Endothelial cell of umbilical vein (primary cell): ENCODE results near the gene PKP4. TPM values are rescaled to one million over a fixed set of nuclear protein-coding genes. Genes with fewer than 3 reads are reported as not detected.

ENCODE experiments used
- BruUV-seq: library from RNA; stranded (reverse); fragments of 400-500 nt; replicated peaks from 2 replicates; lab custom pipeline; 2021; lab: Mats Ljungman, UMichigan
- CTCF ChIA-PET: fragments of 300-600, 350-600 bp; sonication (Branson Sonifier 250); formaldehyde crosslinking; loops from one replicate; lab custom pipeline; 2021; ENCODE audit warnings: antibody characterized with exemption, inconsistent platforms; lab: Charles Lee
- POLR2A ChIA-PET: fragments of 300-600, 350-600 bp; sonication (Branson Sonifier 250); formaldehyde crosslinking; loops from one replicate; lab custom pipeline; 2021; ENCODE audit warnings: antibody characterized with exemption, inconsistent platforms; lab: Charles Lee
- DNase-seq: peaks from one replicate; pipeline ENCODE4 v3.0.0-alpha.2; 2011; ENCODE audit warnings: low read depth, low spot score
- FAIRE-seq: peaks from 2 replicates; lab custom pipeline; 2011; peaks lifted over from hg19 to GRCh38; lab: Jason Lieb, UNC
- H2AFZ ChIP-seq: 2 replicates; pipeline ENCODE4 v1.6.0; 2012; ENCODE audit warnings: low read depth, low read length, control low read depth, inconsistent platforms
- H3K27ac ChIP-seq: 2 replicates; pipeline ENCODE4 v1.5.1; 2011; ENCODE audit warnings: low read depth, mild to moderate bottlenecking, control low read depth, low read length, moderate library complexity; ENCODE audit not compliant: insufficient read depth
- H3K27me3 ChIP-seq, 2 experiments: 2 replicates each; pipeline versions ENCODE4 v1.6.0 to v1.6.1; 2011; ENCODE audit warnings: low read length in 2 of 2, mixed read lengths in 1 of 2; ENCODE audit not compliant: control insufficient read depth in 2 of 2, insufficient read depth in 2 of 2
- H3K36me3 ChIP-seq, 2 experiments: 2 replicates in 1 of 2; 3 replicates in 1 of 2; pipeline ENCODE4 v1.5.1; 2011; ENCODE audit warnings: low read length in 2 of 2, mild to moderate bottlenecking in 1 of 2, moderate library complexity in 1 of 2; ENCODE audit not compliant: control insufficient read depth in 2 of 2, insufficient read depth in 2 of 2; ENCODE audit errors: extremely low read depth in 1 of 2
- H3K4me1 ChIP-seq: 3 replicates; pipeline ENCODE4 v1.5.1; 2011; ENCODE audit warnings: mild to moderate bottlenecking, low read length; ENCODE audit not compliant: control insufficient read depth, insufficient read depth; ENCODE audit errors: extremely low read depth
- H3K4me2 ChIP-seq: 2 replicates; pipeline ENCODE4 v1.6.1; 2011; ENCODE audit warnings: low read length, control low read depth, mixed read lengths; ENCODE audit not compliant: insufficient read depth
- H3K4me3 ChIP-seq, 3 experiments: fragments of 200-600 bp in 1 of 3; sonication (generic), shearing (Covaris generic) in 1 of 3; replicated peaks in 1 of 3; 2 replicates each; pipeline ENCODE4 v1.5.1; 2011 to 2016; ENCODE audit warnings: control low read depth in 3 of 3, low read length in 3 of 3, mild to moderate bottlenecking in 2 of 3, inconsistent platforms in 1 of 3, low read depth in 1 of 3, moderate library complexity in 1 of 3; ENCODE audit not compliant: insufficient read depth in 1 of 3
- H3K79me2 ChIP-seq: 2 replicates; pipeline ENCODE4 v1.6.0; 2012; ENCODE audit warnings: low read length, inconsistent platforms; ENCODE audit not compliant: control insufficient read depth, insufficient read depth
- H3K9ac ChIP-seq: replicated peaks from 2 replicates; pipeline ENCODE3; 2011; ENCODE audit warnings: low read length, control low read depth; ENCODE audit not compliant: insufficient read depth; ENCODE audit errors: extremely low read depth
- H3K9me1 ChIP-seq: replicated peaks from 3 replicates; pipeline ENCODE4 v1.6.0; 2011; ENCODE audit warnings: mild to moderate bottlenecking, low read length; ENCODE audit not compliant: control insufficient read depth, insufficient read depth; ENCODE audit errors: extremely low read depth
- H3K9me3 ChIP-seq: replicated peaks from 2 replicates; pipeline ENCODE4 v1.5.1; 2012; ENCODE audit warnings: low read length, inconsistent platforms; ENCODE audit not compliant: control insufficient read depth, insufficient read depth
- H4K20me1 ChIP-seq: replicated peaks from 2 replicates; pipeline ENCODE3; 2011; ENCODE audit warnings: mild to moderate bottlenecking, low read length; ENCODE audit not compliant: control insufficient read depth, insufficient read depth; ENCODE audit errors: extremely low read depth
- CTCF ChIP-seq, 2 donors: IDR thresholded peaks; 1 replicate in 1 of 2; 2 replicates in 1 of 2; pipeline ENCODE4 v1.5.1; 2011; ENCODE audit warnings: low read length in 2 of 2, mild to moderate bottlenecking in 2 of 2, moderate library complexity in 2 of 2, control low read depth in 1 of 2, inconsistent platforms in 1 of 2, low read depth in 1 of 2; ENCODE audit not compliant: insufficient read depth in 1 of 2; ENCODE audit errors: extremely low read depth in 1 of 2
- EZH2 ChIP-seq: IDR thresholded peaks from 2 replicates; pipeline ENCODE4 v1.6.1; 2012; ENCODE audit warnings: borderline replicate concordance, low read depth, mild to moderate bottlenecking, moderate library complexity, low read length, inconsistent platforms; ENCODE audit not compliant: severe bottlenecking
- FOS ChIP-seq: IDR thresholded peaks from 2 replicates; pipeline ENCODE4 v1.6.1; 2011; ENCODE audit warnings: mild to moderate bottlenecking, low read length, moderate library complexity, borderline replicate concordance; ENCODE audit not compliant: insufficient read depth
- GATA2 ChIP-seq: IDR thresholded peaks from 2 replicates; pipeline ENCODE4 v1.7.0; 2011; ENCODE audit warnings: low read depth, mild to moderate bottlenecking, moderate library complexity, mixed read lengths, low read length; ENCODE audit not compliant: insufficient read length, insufficient read depth
- JUN ChIP-seq: IDR thresholded peaks from 2 replicates; pipeline ENCODE4 v1.6.1; 2011; ENCODE audit warnings: borderline replicate concordance, low read depth; ENCODE audit not compliant: insufficient read length, insufficient read depth
- MAX ChIP-seq: IDR thresholded peaks from 2 replicates; pipeline ENCODE4 v1.6.1; 2011; ENCODE audit not compliant: insufficient read depth, insufficient read length
- MYC ChIP-seq: IDR thresholded peaks from one replicate; pipeline ENCODE4 v1.6.1; 2011; ENCODE audit warnings: mild to moderate bottlenecking, low read depth, low read length
- POLR2A ChIP-seq: IDR thresholded peaks from 2 replicates; pipeline ENCODE4 v1.6.1; 2012; ENCODE audit warnings: low read depth, mild to moderate bottlenecking, control low read depth, low read length
- POLR2AphosphoS5 ChIP-seq: IDR thresholded peaks from 2 replicates; pipeline ENCODE4 v1.6.1; 2012; ENCODE audit warnings: low read depth, mild to moderate bottlenecking, control low read depth, low read length, moderate library complexity; ENCODE audit not compliant: insufficient read depth
- dilution Hi-C: fragments of 300-500 bp; cut with MboI; formaldehyde crosslinking; loops from one replicate; pipeline ENCODE4 v1.15.0; 2019; ENCODE audit warnings: low sequenced_read_pairs; ENCODE audit not compliant: extremely low pct_ligation_motif_present
- intact Hi-C: fragments of 100-400 bp; cut with micrococcal nuclease; formaldehyde crosslinking; loops from one replicate; pipeline ENCODE4 v1.10.0; 2022
- polyA plus RNA-seq, 4 experiments: library from polyadenylated mRNA; depleted of rRNA in 3 of 4; stranded (reverse) in 3 of 4; unstranded in 1 of 4; fragments of >200 nt; gene quantifications; 2 replicates each; pipeline versions ENCODE4 v1.2.1 to v1.2.3, GENCODE V29; 2011 to 2012; ENCODE audit warnings: missing spikeins in 1 of 4
- total RNA-seq: library from RNA; stranded (reverse); gene quantifications from 2 replicates; pipeline ENCODE4 v1.2.3, GENCODE V29; 2021

The PKP4 gene
- total and polyA plus RNA-seq, 2 donors (not counting 3 experiments of a cell fraction or from before 2014, with no cell fraction given) = 35.4 to 68.5 TPM

DNA sequence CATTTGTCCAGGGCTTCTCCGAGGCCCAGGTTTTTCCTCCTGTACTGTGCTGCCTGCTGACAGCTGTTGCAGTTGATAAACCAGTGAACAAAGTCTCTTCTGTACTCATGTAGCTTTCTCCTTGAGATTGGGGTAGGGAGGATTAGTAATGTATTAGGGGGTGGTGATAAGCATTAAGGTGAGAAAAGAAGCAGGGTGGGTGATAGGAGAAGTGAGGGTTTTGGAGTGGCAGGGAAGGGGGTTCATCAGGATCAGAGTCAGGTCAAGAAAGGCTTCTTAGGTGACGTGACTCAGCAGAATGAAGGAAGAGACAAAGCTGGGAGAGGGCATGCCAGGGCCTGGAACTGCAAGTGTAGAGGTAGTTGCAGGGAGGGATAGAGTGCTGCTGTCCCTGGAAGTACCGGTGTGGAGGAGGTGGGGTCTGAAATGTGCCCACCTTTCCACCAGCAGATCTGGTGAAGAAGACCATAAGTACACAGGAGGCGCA is 48.7 kb downstream of the PKP4 start:
- CTCF ChIA-PET = interaction anchor here (1.1 to 1.7 kb wide), 4 partner anchors 9 to 49 kb away, joined by 3 to 6 read pairs (median 4); partner anchors contain the start of genes CCDC148 and PKP4
- Histone ChIP-seq H3K79me2 (peaks cover 29% of the 10 kb centered on the region), H3K36me3 (no peaks in the 10 kb centered on the region), H3K4me3 (no peak overlapping the region), H3K4me2 (no peak overlapping the region), H3K4me1 (no peaks in the 10 kb centered on the region), H4K20me1 (peaks cover 2% of the 10 kb centered on the region), H2AFZ (no peak overlapping the region), H3K27me3 (no peaks in the 10 kb centered on the region), H3K9me1 (no peaks in the 10 kb centered on the region), H3K9ac (no peak overlapping the region), H3K27ac (no peak overlapping the region), H3K9me3 (no peaks in the 10 kb centered on the region)
- TF ChIP-seq POLR2A (no peak), CTCF (IDR thresholded peaks at IDR 0.05; ENCODE audit: extremely low read depth in 1 of 2, insufficient read depth in 1 of 2, low read depth in 1 of 2, low read length in 2 of 2) (no peak), MYC (no peak), GATA2 (no peak), MAX (no peak), EZH2 (no peak), FOS (no peak), JUN (no peak), POLR2AphosphoS5 (no peak)
- no TSS peak for BruUV-seq
- DNase-seq (no peak), FAIRE-seq (no peak)
- POLR2A ChIA-PET = no interaction called here
- dilution Hi-C loops = no loop called here
- intact Hi-C loops = no loop called here
